Thyroid gland (tissue), 4 donors: ENCODE results near the gene TNFAIP1.

Source experiments
- CTCF ChIP-seq, 6 experiments: fragments of 200-600 bp in 3 of 6; fragments of 450-650 bp in 3 of 6; sonication (generic) in 3 of 6; IDR thresholded peaks; one replicate each; pipeline ENCODE4 v1.5.1; 2016 to 2019; ENCODE audit warnings: antibody characterized with exemption in 6 of 6, mild to moderate bottlenecking in 2 of 6, inconsistent platforms in 1 of 6, moderate library complexity in 1 of 6
- POLR2A ChIP-seq, 2 donors: fragments of 450-650 bp; IDR thresholded peaks; one replicate each; pipeline ENCODE4 v1.6.1; 2017; ENCODE audit warnings: antibody characterized with exemption in 2 of 2, mild to moderate bottlenecking in 2 of 2, moderate library complexity in 1 of 2

DNA sequence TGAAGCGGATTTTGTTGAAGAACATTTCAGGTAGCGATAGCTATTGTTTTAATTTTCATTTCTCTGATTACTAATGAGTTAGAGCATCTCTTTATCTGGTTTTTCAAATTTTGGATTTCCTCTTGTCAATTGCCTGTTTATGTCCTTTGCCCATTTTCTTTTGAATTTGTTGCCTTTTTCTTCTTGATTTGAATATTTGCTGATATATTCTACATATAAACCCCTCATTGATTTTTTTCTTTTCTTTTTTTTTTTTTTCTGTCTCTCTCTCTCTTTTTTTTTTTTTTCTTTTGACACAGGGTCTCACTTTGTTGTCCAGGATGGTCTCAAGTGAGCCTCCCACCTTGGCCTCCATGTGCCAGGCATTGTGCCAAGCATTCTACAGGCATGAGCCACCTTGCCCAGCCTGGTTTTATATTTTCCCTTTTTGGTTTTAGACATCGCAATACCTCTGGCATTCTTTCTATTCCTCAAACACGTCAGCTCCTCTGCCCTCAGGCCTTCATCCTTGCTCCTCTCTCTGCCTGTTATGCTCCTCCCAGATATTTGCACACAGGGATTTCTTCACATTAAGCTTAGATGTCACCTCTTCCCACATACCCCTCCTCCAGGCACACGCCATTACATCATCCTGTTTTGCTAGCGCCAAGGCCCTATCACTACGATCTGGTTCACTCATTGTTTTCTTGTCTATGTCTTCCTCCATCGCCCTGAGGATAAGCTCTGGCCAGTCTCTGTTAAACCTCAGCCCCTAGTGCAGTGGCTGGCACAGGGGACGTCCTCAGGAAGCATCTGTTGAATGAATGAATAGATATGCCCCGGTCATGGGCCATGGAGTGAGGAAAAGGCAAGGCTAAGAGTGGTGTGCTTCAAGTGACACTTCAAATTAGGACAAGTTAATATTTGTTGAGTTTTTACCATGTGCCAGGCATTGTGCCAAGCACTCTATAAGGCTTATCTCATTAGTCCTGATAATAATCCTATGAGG lies 44.5 kb downstream of the TNFAIP1 start:
- TF ChIP-seq CTCF (IDR thresholded peaks at IDR 0.05): no peak
- TF ChIP-seq POLR2A (IDR thresholded peaks at IDR 0.05): no peak
